Activated CD4-positive, alpha-beta T cell treated with anti-CD3 and anti-CD28 coated beads, Interleukin-2, amount 10 ng/mL, durations not matched to agents 7 days and 5 days (primary cell): Measurements from ENCODE around the gene ITM2C. TPM values are rescaled to one million over a fixed set of nuclear protein-coding genes. Genes with fewer than 3 reads are reported as not detected.

Experiments
- CTCF ChIA-PET: fragments of 350-600 bp; sonication (Branson Sonifier 250); formaldehyde crosslinking; loops from one replicate; lab custom pipeline; 2021; ENCODE audit warnings: antibody characterized with exemption; lab: Charles Lee
- POLR2A ChIA-PET: fragments of 350-600 bp; sonication (Branson Sonifier 250); formaldehyde crosslinking; loops from one replicate; lab custom pipeline; 2021; ENCODE audit warnings: antibody characterized with exemption; lab: Charles Lee
- DNase-seq: peaks from one replicate; pipeline ENCODE4 v3.0.0-alpha.2; 2020
- H3K27ac Mint-ChIP-seq: one replicate; pipeline ENCODE4 v1.8.0; 2021; ENCODE audit warnings: mild to moderate bottlenecking, moderate library complexity, mixed read lengths
- H3K27me3 Mint-ChIP-seq: one replicate; pipeline ENCODE4 v1.8.0; 2021; ENCODE audit warnings: mixed read lengths
- H3K36me3 Mint-ChIP-seq: one replicate; pipeline ENCODE4 v1.8.0; 2021; ENCODE audit warnings: low read depth, mixed read lengths
- H3K4me1 Mint-ChIP-seq: one replicate; pipeline ENCODE4 v1.8.0; 2021; ENCODE audit warnings: mixed read lengths
- H3K4me3 Mint-ChIP-seq: one replicate; pipeline ENCODE4 v1.8.0; 2021; ENCODE audit warnings: mild to moderate bottlenecking, moderate library complexity, mixed read lengths
- H3K9me3 Mint-ChIP-seq: one replicate; pipeline ENCODE4 v1.8.0; 2021; ENCODE audit warnings: mixed read lengths
- total RNA-seq, 2 experiments: library from RNA; stranded (reverse); gene quantifications; one replicate each; pipeline ENCODE4 v1.2.3, GENCODE V29; 2021

The ITM2C gene
- total RNA-seq, 2 experiments from 2014 or later: 29.4 to 30.4 TPM

- peaks cover 21% of the 10 kb centered on the region for H3K4me1 Mint-ChIP-seq
- CTCF ChIA-PET: interaction anchor here (0.9 kb wide), 1 partner anchor 179 kb away, joined by 3 read pairs; no protein-coding TSS in a partner anchor
These were observed 35.4 kb upstream of the ITM2C start for GRCh38 chr2:230829293-230829692.

DNA sequence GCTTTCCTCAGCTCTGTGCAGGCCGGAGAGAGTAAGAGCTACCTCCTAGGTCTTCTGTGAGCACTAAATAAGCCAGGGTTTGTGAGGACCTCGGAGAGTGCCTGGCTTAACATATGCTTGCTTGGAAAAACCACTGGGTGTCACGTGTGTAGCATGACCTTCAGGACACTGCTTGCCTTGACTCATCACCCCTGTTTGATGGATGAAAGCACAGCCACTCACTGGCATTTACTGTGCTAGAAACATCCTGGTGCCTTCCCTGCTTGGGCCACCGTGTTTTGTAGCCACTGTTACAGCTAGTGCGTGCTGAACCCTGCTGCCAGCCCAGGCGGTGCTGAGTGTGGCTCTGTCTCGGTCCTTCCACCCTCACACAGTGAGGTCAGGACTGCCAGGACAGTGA lies 34.8 kb upstream of the ITM2C start:
- CTCF ChIA-PET: interaction anchor here (1.1 to 2.3 kb wide), 2 partner anchors 11 to 18 kb away, joined by 3 to 7 read pairs; no protein-coding TSS in a partner anchor
- Mint-ChIP-seq H3K27me3 (peaks cover 58% of the 10 kb centered on the region), H3K4me1 (peaks cover 17% of the 10 kb centered on the region), H3K4me3 (no peak overlapping the region), H3K36me3 (no peaks in the 10 kb centered on the region), H3K9me3 (peaks cover 2% of the 10 kb centered on the region), H3K27ac (no peak overlapping the region)
- DNase-seq: no peak
- POLR2A ChIA-PET: no interaction called here

More at GRCh38 chr2:230829293-230829692, 35.4 kb upstream of the ITM2C start:
- POLR2A ChIA-PET: no interaction called here
- Mint-ChIP-seq H3K27me3 (peaks cover 60% of the 10 kb centered on the region), H3K36me3 (no peaks in the 10 kb centered on the region), H3K9me3 (peaks cover 2% of the 10 kb centered on the region), H3K4me3 (no peak overlapping the region), H3K27ac (no peak overlapping the region)
- DNase-seq: no peak

- H3K27ac Mint-ChIP-seq: no peak overlapping the region
These were observed 34.3 kb upstream of the ITM2C start for GRCh38 chr2:230830428-230830827.

GRCh38 chr2:230840301-230840700 lies 24.4 kb upstream of the ITM2C start:
- no peaks in the 10 kb centered on the region for H3K36me3 Mint-ChIP-seq
- H3K4me1 Mint-ChIP-seq: peaks cover 2% of the 10 kb centered on the region
- peaks cover 15% of the 10 kb centered on the region for H3K27me3 Mint-ChIP-seq
- ChIA-PET CTCF (interaction anchor here (0.5 to 1.7 kb wide), 14 partner anchors 9 to 1091 kb away, joined by 3 to 6 read pairs (median 4); no protein-coding TSS in a partner anchor), POLR2A (interaction anchor here (0.7 kb wide), 1 partner anchor 507 kb away, joined by 5 read pairs; no protein-coding TSS in a partner anchor)
- peaks cover 14% of the 10 kb centered on the region for H3K9me3 Mint-ChIP-seq
- DNase-seq: no peak
- no peak overlapping the region for H3K4me3 Mint-ChIP-seq
- H3K27ac Mint-ChIP-seq: no peak overlapping the region

More at GRCh38 chr2:230830428-230830827, 34.3 kb upstream of the ITM2C start:
- DNase-seq: no peak
- H3K9me3 Mint-ChIP-seq: peaks cover 2% of the 10 kb centered on the region
- H3K4me1 Mint-ChIP-seq: peaks cover 16% of the 10 kb centered on the region
- ChIA-PET POLR2A (no interaction called here), CTCF (interaction anchor here (1.1 to 2.3 kb wide), 2 partner anchors 10 to 18 kb away, joined by 3 to 7 read pairs; no protein-coding TSS in a partner anchor)
- H3K4me3 Mint-ChIP-seq: no peak overlapping the region
- H3K36me3 Mint-ChIP-seq: no peaks in the 10 kb centered on the region
- peaks cover 56% of the 10 kb centered on the region for H3K27me3 Mint-ChIP-seq

DNA sequence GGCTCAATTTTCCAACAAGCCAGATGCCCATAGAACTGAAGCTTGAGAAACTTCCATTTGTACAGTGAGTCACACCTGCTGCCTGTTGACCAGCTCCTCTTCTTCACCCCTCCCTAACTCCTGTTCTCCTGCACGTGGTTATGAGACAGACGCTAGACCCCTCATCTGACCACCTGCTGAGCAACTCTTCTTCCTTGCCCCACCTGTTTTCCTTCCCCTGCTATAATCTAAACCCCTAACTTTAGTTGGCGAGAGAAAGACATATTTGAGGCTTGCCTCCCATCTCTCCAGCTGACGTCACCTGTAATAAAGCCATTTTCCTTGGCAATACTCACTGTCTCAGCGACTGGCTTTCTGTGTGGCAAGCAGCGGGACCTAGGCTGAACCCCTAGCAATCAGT lies 22.3 kb upstream of the ITM2C start:
- POLR2A ChIA-PET: no interaction called here
- no peaks in the 10 kb centered on the region for H3K36me3 Mint-ChIP-seq
- peaks cover 12% of the 10 kb centered on the region for H3K9me3 Mint-ChIP-seq
- peaks cover 22% of the 10 kb centered on the region for H3K27me3 Mint-ChIP-seq
- no peak for DNase-seq
- peaks cover 2% of the 10 kb centered on the region for H3K4me1 Mint-ChIP-seq
- H3K27ac Mint-ChIP-seq: no peak overlapping the region
- CTCF ChIA-PET: interaction anchor here (2.1 kb wide), 1 partner anchor 11 kb away, joined by 5 read pairs; no protein-coding TSS in a partner anchor
- H3K4me3 Mint-ChIP-seq: no peak overlapping the region

DNA sequence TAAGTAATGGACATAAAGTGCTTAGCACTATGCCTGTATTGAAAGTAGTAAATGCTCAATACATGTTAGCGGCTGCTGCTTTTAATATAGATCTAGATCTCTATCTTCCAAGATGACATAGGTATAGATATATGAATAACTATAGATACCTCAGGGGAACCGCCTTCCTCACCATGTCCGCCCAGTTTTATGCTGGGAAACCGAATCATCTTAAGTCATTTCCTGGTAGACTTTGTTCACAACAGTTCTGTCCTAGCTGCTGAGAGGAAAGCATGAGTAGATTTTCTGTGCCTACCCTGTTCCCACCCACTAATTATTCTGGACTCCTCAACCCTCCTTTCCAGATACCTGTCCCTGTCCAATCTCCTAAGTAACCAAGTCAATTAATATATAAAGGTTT lies 21.6 kb upstream of the ITM2C start:
- no peak for DNase-seq
- H3K27ac Mint-ChIP-seq: no peak overlapping the region
- H3K4me3 Mint-ChIP-seq: no peak overlapping the region
- ChIA-PET POLR2A (no interaction called here), CTCF (interaction anchor here (2.1 kb wide), 1 partner anchor 12 kb away, joined by 5 read pairs; no protein-coding TSS in a partner anchor)
- peaks cover 6% of the 10 kb centered on the region for H3K4me1 Mint-ChIP-seq
- H3K9me3 Mint-ChIP-seq: peaks cover 8% of the 10 kb centered on the region
- no peaks in the 10 kb centered on the region for H3K36me3 Mint-ChIP-seq
- H3K27me3 Mint-ChIP-seq: peaks cover 24% of the 10 kb centered on the region

DNA sequence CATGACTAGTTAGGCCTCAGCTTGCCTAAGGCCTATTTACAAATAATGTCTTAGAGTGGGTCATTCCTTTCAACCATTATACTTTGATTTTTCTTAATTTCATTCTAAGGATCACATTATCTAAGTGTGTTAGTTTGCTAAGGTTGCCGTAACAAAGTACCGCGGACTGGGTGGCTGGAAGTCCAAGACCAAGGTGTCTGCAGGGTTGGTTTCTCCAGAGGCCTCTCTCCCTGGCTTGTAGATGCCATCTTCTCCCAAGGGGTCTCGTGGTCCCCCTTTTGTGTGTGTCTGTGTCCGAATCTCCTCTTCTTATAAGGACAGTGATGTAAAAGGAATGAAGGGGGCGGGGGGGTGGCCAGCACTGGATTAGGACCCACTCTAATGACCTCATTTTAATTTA lies 18.4 kb upstream of the ITM2C start:
- CTCF ChIA-PET: interaction anchor here (0.8 to 2.7 kb wide), 2 partner anchors 22 to 138 kb away, joined by 3 to 12 read pairs; no protein-coding TSS in a partner anchor
- peaks cover 34% of the 10 kb centered on the region for H3K27me3 Mint-ChIP-seq
- H3K4me1 Mint-ChIP-seq: peaks cover 10% of the 10 kb centered on the region
- POLR2A ChIA-PET: no interaction called here
- H3K36me3 Mint-ChIP-seq: no peaks in the 10 kb centered on the region
- no peaks in the 10 kb centered on the region for H3K9me3 Mint-ChIP-seq
- H3K27ac Mint-ChIP-seq: no peak overlapping the region
- no peak for DNase-seq
- H3K4me3 Mint-ChIP-seq: no peak overlapping the region

- ChIA-PET POLR2A (no interaction called here), CTCF (interaction anchor here (0.6 to 2.7 kb wide), 9 partner anchors 17 to 572 kb away, joined by 3 to 12 read pairs (median 3); partner anchors contain the start of gene ITM2C)
- DNase-seq: peak; percentile 86
- no peak overlapping the region for H3K27ac Mint-ChIP-seq
- no peaks in the 10 kb centered on the region for H3K36me3 Mint-ChIP-seq
- no peak overlapping the region for H3K4me3 Mint-ChIP-seq
- peaks cover 41% of the 10 kb centered on the region for H3K27me3 Mint-ChIP-seq
- H3K9me3 Mint-ChIP-seq: no peaks in the 10 kb centered on the region
- H3K4me1 Mint-ChIP-seq: peaks cover 9% of the 10 kb centered on the region
These were observed 16.8 kb upstream of the ITM2C start for GRCh38 chr2:230847883-230848388.

DNA sequence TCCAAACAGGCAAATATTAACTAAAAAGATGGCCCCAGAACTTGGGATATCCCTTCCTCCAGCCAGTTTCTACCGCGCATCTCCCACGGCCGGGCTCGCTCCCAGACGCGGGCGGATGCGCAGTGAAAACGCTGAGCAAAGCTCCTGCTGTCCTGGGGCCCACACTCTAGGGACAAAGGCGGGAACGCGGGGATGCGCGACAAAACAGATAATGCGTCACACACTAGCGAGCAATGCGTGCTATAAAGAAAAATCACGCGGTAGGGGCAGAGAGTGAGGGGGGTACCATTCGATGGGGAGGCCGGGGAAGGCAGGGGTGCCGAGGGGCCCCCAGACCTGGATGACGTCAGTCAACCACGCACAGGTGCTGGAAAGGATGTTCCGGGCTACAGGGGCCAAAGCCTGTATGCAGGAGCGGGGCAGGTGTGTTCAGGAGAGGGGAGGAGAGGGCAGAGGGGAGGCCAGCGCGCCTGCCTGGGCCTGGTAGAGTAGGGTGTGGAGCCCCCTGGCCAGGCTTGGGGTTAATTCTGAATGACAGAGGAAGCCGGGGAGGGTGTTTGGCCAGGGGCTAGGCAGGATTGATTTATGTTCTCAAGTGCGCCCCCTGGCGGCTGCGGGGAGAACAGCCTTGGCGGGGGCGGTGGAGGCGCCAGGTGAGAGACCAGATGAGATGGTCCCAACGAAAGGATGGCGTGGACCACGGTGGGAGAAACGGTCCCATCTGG lies 14.9 kb upstream of the ITM2C start:
- Mint-ChIP-seq H3K9me3 (no peaks in the 10 kb centered on the region), H3K27me3 (peaks cover 52% of the 10 kb centered on the region), H3K4me3 (no peak overlapping the region), H3K36me3 (no peaks in the 10 kb centered on the region), H3K4me1 (peaks cover 9% of the 10 kb centered on the region), H3K27ac (no peak overlapping the region)
- peak; percentile 76 for DNase-seq
- POLR2A ChIA-PET: no interaction called here
- CTCF ChIA-PET: interaction anchor here (1.0 to 1.4 kb wide), 3 partner anchors 10 to 138 kb away, joined by 3 to 4 read pairs (median 3); no protein-coding TSS in a partner anchor

DNA sequence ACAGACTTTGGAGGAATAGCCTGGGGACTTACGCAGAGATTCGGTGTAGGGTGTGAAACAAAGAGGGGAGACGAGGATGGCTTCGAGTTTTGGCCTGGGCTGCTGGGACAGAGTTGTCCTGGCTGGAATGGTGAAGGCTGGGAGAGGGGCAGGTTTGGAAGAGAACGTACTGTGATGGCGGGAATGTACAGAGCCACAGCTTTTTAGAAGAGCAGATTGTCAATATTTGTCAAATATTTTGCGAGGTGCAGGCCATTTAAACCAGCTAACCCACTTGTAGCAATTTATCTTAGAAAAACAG lies 14.4 kb upstream of the ITM2C start:
- H3K4me1 Mint-ChIP-seq: peaks cover 9% of the 10 kb centered on the region
- no peaks in the 10 kb centered on the region for H3K36me3 Mint-ChIP-seq
- ChIA-PET CTCF (interaction anchor here (0.8 to 1.4 kb wide), 3 partner anchors 26 to 202 kb away, joined by 3 read pairs; no protein-coding TSS in a partner anchor), POLR2A (no interaction called here)
- peaks cover 51% of the 10 kb centered on the region for H3K27me3 Mint-ChIP-seq
- H3K27ac Mint-ChIP-seq: no peak overlapping the region
- H3K4me3 Mint-ChIP-seq: no peak overlapping the region
- no peak for DNase-seq
- H3K9me3 Mint-ChIP-seq: no peaks in the 10 kb centered on the region

- ChIA-PET CTCF (interaction anchor here (1.1 kb wide), 1 partner anchor 135 kb away, joined by 3 read pairs; no protein-coding TSS in a partner anchor), POLR2A (no interaction called here)
- Mint-ChIP-seq H3K36me3 (no peaks in the 10 kb centered on the region), H3K27ac (no peak overlapping the region), H3K4me3 (no peak overlapping the region), H3K27me3 (peaks cover 51% of the 10 kb centered on the region), H3K9me3 (no peaks in the 10 kb centered on the region), H3K4me1 (peaks cover 9% of the 10 kb centered on the region)
- DNase-seq: no peak
These were observed 12.6 kb upstream of the ITM2C start for GRCh38 chr2:230852113-230852512.

GRCh38 chr2:230861552-230862255 lies 3.0 kb upstream of the ITM2C start:
- Mint-ChIP-seq H3K27ac (no peak overlapping the region), H3K4me1 (peaks cover 35% of the 10 kb centered on the region), H3K36me3 (no peaks in the 10 kb centered on the region), H3K4me3 (no peak overlapping the region), H3K27me3 (peaks cover 40% of the 10 kb centered on the region), H3K9me3 (no peaks in the 10 kb centered on the region)
- ChIA-PET POLR2A (no interaction called here), CTCF (interaction anchor here (0.6 kb wide), 1 partner anchor 582 kb away, joined by 10 read pairs; no protein-coding TSS in a partner anchor)
- no peak for DNase-seq
